ENCODE data around the gene NMBR.
"Not testable (repeated sequence)": the region's sequence is repeated elsewhere in the genome, so short reads cannot be mapped to it uniquely, and the experiment has no call there.

Gene NMBR

GRCh38 chr6:142155895-142156757 is 9.2 kb upstream of the NMBR start:
- no peak for TF ChIP-seq CTCF (IDR thresholded peaks at IDR 0.05; ENCODE audit: borderline replicate concordance, control extremely low read depth, extremely low read depth, insufficient read depth, missing control alignments)
- in situ Hi-C loops (cut with MboI; ENCODE audit: low sequenced_read_pairs, unreplicated experiment): no loop called here
- no peak for DNase-seq (ENCODE audit: low spot score)

- in situ Hi-C loops (cut with MboI; ENCODE audit: low sequenced_read_pairs, unreplicated experiment): no loop called here
- TF ChIP-seq CTCF (IDR thresholded peaks at IDR 0.05; ENCODE audit: borderline replicate concordance, control extremely low read depth, extremely low read depth, insufficient read depth, missing control alignments): no peak
These were observed 8.2 kb upstream of the NMBR start for GRCh38 chr6:142155091-142155490.

GRCh38 chr6:142154336-142154735 is 7.4 kb upstream of the NMBR start:
- no peak for DNase-seq (ENCODE audit: low spot score)
- in situ Hi-C loops (cut with MboI; ENCODE audit: low sequenced_read_pairs, unreplicated experiment): no loop called here
- no peak for TF ChIP-seq CTCF (IDR thresholded peaks at IDR 0.05; ENCODE audit: borderline replicate concordance, control extremely low read depth, extremely low read depth, insufficient read depth, missing control alignments)

More at GRCh38 chr6:142155091-142155490, 8.2 kb upstream of the NMBR start:
- no peak for DNase-seq (ENCODE audit: low spot score)

GRCh38 chr6:142153196-142153595 is 6.3 kb upstream of the NMBR start:
- DNase-seq (ENCODE audit: low spot score): no peak
- TF ChIP-seq CTCF (IDR thresholded peaks at IDR 0.05; ENCODE audit: borderline replicate concordance, control extremely low read depth, extremely low read depth, insufficient read depth, missing control alignments): no peak
- in situ Hi-C loops (cut with MboI; ENCODE audit: low sequenced_read_pairs, unreplicated experiment): no loop called here

GRCh38 chr6:142152746-142153145 is 5.8 kb upstream of the NMBR start:
- in situ Hi-C loops (cut with MboI; ENCODE audit: low sequenced_read_pairs, unreplicated experiment): no loop called here
- TF ChIP-seq CTCF (IDR thresholded peaks at IDR 0.05; ENCODE audit: borderline replicate concordance, control extremely low read depth, extremely low read depth, insufficient read depth, missing control alignments): no peak
- no peak for DNase-seq (ENCODE audit: low spot score)

GRCh38 chr6:142141531-142141930 is 5.4 kb downstream of the NMBR start:
- in situ Hi-C loops (cut with MboI; ENCODE audit: low sequenced_read_pairs, unreplicated experiment): loop anchor here (10.0 kb wide), 1 partner anchor 253 kb away; no protein-coding TSS in a partner anchor
- DNase-seq (ENCODE audit: low spot score): not testable (repeated sequence)

GRCh38 chr6:142138876-142139275 is 8.0 kb downstream of the NMBR start:
- no peak for DNase-seq (ENCODE audit: low spot score)
- no peak for TF ChIP-seq CTCF (IDR thresholded peaks at IDR 0.05; ENCODE audit: borderline replicate concordance, control extremely low read depth, extremely low read depth, insufficient read depth, missing control alignments)
- in situ Hi-C loops (cut with MboI; ENCODE audit: low sequenced_read_pairs, unreplicated experiment): no loop called here

Data from GM13976 (cell line).